Raji (cell line): ENCODE data around the gene PLEKHH3.

ENCODE experiments used
- POLR2A ChIP-seq: IDR thresholded peaks from 2 replicates; pipeline ENCODE4 v1.6.1; 2011; ENCODE audit warnings: low read depth, low read length, control low read depth; ENCODE audit not compliant: insufficient read depth

Gene PLEKHH3

GRCh38 chr17:42694524-42694923 lies 17.7 kb upstream of the PLEKHH3 start:
- TF ChIP-seq POLR2A = no peak

- TF ChIP-seq POLR2A = no peak
These were observed 15.7 kb upstream of the PLEKHH3 start for GRCh38 chr17:42692489-42692888.

- no peak for TF ChIP-seq POLR2A
These were observed 14.3 kb upstream of the PLEKHH3 start for GRCh38 chr17:42691021-42691545.

- TF ChIP-seq POLR2A = no peak
These were observed 13.8 kb upstream of the PLEKHH3 start for GRCh38 chr17:42690596-42690995.

GRCh38 chr17:42687707-42688320 lies 11.0 kb upstream of the PLEKHH3 start:
- TF ChIP-seq POLR2A = no peak

GRCh38 chr17:42686520-42687128 lies 9.8 kb upstream of the PLEKHH3 start:
- TF ChIP-seq POLR2A = no peak

- TF ChIP-seq POLR2A = no peak
These were observed 9.0 kb upstream of the PLEKHH3 start for GRCh38 chr17:42685831-42686230.

GRCh38 chr17:42684929-42685556 lies 8.2 kb upstream of the PLEKHH3 start:
- TF ChIP-seq POLR2A = no peak

GRCh38 chr17:42683407-42684034 lies 6.7 kb upstream of the PLEKHH3 start:
- no peak for TF ChIP-seq POLR2A

GRCh38 chr17:42682722-42683403 lies 6.1 kb upstream of the PLEKHH3 start:
- no peak for TF ChIP-seq POLR2A

- no peak for TF ChIP-seq POLR2A
These were observed 5.4 kb upstream of the PLEKHH3 start, which contains the start of gene CNTNAP1 for GRCh38 chr17:42681976-42682721. TSS of gene CNTNAP1 (plus strand) at chr17:42682531. CDS start at chr17:42682830, 299 bp downstream.

- no peak for TF ChIP-seq POLR2A
These were observed 3.6 kb upstream of the PLEKHH3 start for GRCh38 chr17:42680331-42680808.

- no peak for TF ChIP-seq POLR2A
These were observed 2.9 kb upstream of the PLEKHH3 start for GRCh38 chr17:42679492-42680330.
